GM12873 (cell line): ENCODE measurements around the gene LHFPL6.

Experiments
- CTCF ChIP-seq: IDR thresholded peaks from 2 replicates; pipeline ENCODE4 v1.5.1; 2012; ENCODE audit warnings: low read depth, mild to moderate bottlenecking, moderate library complexity, low read length, control low read depth; ENCODE audit not compliant: insufficient read depth; ENCODE audit errors: missing control alignments

Gene LHFPL6

GRCh38 chr13:39322836-39323585 lies 280.0 kb downstream of the LHFPL6 start:
- no peak for TF ChIP-seq CTCF

- no peak for TF ChIP-seq CTCF
These were observed 281.4 kb downstream of the LHFPL6 start for GRCh38 chr13:39321574-39321973.

GRCh38 chr13:39318161-39318560 lies 284.8 kb downstream of the LHFPL6 start:
- no peak for TF ChIP-seq CTCF

- no peak for TF ChIP-seq CTCF
These were observed 285.7 kb downstream of the LHFPL6 start for GRCh38 chr13:39317291-39317690.

GRCh38 chr13:39315796-39316195 lies 287.2 kb downstream of the LHFPL6 start:
- no peak for TF ChIP-seq CTCF

- TF ChIP-seq CTCF: no peak
These were observed 289.3 kb downstream of the LHFPL6 start for GRCh38 chr13:39313721-39314120.

GRCh38 chr13:39312596-39312995 lies 290.4 kb downstream of the LHFPL6 start:
- TF ChIP-seq CTCF: no peak
